Suprapubic skin (tissue), 3 donors: ENCODE data around the gene FBXO21.

Source experiments
- POLR2A ChIP-seq, 2 donors: fragments of 450-650 bp; IDR thresholded peaks; one replicate each; pipeline ENCODE4 v1.6.1; 2017; ENCODE audit warnings: antibody characterized with exemption in 2 of 2, mild to moderate bottlenecking in 2 of 2, moderate library complexity in 2 of 2
- TF ChIP-seq, protein P1 (sequence below), 2 donors: fragments of 200-600 bp in 1 of 2; fragments of 450-650 bp in 1 of 2; sonication (generic) in 1 of 2; IDR thresholded peaks; one replicate each; pipeline ENCODE4 v1.5.1; 2016 to 2019; ENCODE audit warnings: antibody characterized with exemption in 2 of 2, mild to moderate bottlenecking in 1 of 2, moderate library complexity in 1 of 2

DNA sequence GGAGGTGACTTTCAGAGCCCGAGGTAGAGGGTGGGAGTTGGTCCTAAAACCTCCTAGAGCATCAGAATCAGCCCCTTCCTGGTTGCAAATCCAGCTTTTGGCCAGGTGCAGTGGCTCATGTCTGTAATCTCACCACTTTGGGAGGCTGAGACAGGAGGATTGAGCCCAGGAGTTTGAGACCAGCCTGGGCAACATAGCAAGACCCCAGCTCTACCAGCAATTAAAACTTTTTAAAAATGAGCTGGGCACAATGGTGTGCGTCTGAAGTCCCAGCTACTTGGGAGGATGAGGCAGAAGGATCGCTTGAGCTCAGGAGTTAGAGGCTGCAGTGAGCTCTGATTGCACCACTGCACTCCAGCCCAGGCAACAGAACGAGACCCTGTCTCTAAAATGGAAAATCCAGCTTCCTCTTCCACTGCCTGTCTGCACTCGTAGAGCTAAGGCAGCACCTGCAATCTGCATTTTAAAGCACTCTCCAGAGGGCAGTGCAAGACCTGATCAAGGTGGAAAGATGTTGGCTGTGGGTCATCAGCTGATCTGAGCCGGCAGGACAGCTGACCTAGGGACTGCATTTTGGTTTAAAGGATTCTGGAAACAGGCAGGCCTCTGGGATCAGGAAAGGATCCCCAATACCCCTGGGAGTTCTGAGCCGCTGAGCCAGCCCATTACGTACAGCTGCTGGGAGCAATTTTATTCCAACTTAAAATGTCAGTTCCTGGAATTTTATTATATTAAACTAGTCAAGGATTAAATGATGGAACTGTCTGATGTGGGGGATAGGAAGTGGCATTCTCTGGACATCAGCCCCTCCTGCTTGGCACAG lies 89.2 kb downstream of the FBXO21 start:
- TF ChIP-seq POLR2A (IDR thresholded peaks at IDR 0.05) = no peak
- TF ChIP-seq, protein P1, sequence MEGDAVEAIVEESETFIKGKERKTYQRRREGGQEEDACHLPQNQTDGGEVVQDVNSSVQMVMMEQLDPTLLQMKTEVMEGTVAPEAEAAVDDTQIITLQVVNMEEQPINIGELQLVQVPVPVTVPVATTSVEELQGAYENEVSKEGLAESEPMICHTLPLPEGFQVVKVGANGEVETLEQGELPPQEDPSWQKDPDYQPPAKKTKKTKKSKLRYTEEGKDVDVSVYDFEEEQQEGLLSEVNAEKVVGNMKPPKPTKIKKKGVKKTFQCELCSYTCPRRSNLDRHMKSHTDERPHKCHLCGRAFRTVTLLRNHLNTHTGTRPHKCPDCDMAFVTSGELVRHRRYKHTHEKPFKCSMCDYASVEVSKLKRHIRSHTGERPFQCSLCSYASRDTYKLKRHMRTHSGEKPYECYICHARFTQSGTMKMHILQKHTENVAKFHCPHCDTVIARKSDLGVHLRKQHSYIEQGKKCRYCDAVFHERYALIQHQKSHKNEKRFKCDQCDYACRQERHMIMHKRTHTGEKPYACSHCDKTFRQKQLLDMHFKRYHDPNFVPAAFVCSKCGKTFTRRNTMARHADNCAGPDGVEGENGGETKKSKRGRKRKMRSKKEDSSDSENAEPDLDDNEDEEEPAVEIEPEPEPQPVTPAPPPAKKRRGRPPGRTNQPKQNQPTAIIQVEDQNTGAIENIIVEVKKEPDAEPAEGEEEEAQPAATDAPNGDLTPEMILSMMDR (IDR thresholded peaks at IDR 0.05) = no peak
